LNCAP (cell line): ENCODE results near the gene FOXI3.

Source experiments
- TF ChIP-seq, protein P1 (sequence below): fragments of 450-650 bp; IDR thresholded peaks from 2 replicates; pipeline ENCODE4 v1.5.1; 2017; ENCODE audit warnings: mild to moderate bottlenecking

Gene FOXI3

DNA sequence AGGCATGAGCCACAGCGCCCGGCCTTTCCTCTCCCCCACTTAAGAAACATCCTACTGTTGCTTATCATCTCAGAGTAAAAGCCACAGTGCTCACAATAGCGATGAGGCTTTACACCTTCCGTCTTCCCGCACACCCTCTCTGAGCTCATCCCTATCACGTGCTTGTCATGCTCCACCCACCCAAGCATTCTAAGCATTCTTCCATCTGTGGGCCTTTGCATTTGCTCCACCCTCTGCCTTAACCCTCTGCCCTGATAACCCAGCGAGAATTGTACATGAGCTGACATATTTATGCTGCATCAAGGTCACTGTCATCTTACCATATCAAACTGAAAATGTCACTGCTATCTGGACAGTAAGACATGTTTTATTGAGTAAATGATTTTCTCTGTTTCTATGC lies 22.6 kb downstream of the FOXI3 start:
- TF ChIP-seq, protein P1, sequence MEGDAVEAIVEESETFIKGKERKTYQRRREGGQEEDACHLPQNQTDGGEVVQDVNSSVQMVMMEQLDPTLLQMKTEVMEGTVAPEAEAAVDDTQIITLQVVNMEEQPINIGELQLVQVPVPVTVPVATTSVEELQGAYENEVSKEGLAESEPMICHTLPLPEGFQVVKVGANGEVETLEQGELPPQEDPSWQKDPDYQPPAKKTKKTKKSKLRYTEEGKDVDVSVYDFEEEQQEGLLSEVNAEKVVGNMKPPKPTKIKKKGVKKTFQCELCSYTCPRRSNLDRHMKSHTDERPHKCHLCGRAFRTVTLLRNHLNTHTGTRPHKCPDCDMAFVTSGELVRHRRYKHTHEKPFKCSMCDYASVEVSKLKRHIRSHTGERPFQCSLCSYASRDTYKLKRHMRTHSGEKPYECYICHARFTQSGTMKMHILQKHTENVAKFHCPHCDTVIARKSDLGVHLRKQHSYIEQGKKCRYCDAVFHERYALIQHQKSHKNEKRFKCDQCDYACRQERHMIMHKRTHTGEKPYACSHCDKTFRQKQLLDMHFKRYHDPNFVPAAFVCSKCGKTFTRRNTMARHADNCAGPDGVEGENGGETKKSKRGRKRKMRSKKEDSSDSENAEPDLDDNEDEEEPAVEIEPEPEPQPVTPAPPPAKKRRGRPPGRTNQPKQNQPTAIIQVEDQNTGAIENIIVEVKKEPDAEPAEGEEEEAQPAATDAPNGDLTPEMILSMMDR = no peak

GRCh38 chr2:88423733-88424132 lies 28.8 kb downstream of the FOXI3 start:
- TF ChIP-seq, protein P1 = no peak

- TF ChIP-seq, protein P1 = no peak
Measured at GRCh38 chr2:88416016-88416663, 36.4 kb downstream of the FOXI3 start.

DNA sequence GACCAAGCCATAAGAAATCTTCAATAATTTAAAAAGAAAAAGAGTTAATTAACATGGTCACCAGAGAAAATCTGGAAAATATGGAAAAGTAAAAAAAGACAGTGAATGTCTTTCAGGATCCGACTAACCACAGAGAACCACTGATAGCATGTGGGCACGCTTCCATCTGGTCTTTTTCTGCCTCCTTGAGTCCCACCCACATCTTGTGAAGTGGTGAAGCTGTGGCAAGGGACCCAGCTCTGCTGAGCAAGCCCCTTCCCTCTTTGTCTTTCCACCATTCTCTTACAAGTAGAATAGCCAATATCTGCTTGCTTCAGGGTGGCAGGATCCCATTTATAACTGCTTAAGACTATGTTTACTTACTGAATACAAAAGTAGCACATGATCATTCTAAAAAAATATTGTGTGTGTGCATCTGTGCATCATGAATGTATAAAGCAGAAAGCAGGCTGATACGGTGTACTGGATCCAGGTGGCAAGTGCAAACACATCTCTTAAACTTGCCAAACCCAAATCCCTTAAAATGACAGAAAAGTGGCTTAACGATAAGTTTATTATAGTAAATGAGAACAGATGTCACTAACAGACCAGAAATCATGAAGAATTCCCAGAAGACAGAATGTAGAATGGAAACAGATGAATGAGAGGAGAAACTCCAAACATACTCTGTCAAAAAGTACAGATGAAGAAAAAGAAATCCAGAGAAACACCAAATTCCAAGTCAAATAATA lies 52.3 kb downstream of the FOXI3 start:
- TF ChIP-seq, protein P1 = no peak

- TF ChIP-seq, protein P1 = no peak
Measured at GRCh38 chr2:88398180-88398579, 54.3 kb downstream of the FOXI3 start.
